ENCODE data around the gene INAFM1.
A peak's percentile ranks its signal among the peaks of the same experiment; 100 is the strongest.
"Not testable (repeated sequence)": the region's sequence is repeated elsewhere in the genome, so short reads cannot be mapped to it uniquely, and the experiment has no call there.

INAFM1 gene

DNA sequence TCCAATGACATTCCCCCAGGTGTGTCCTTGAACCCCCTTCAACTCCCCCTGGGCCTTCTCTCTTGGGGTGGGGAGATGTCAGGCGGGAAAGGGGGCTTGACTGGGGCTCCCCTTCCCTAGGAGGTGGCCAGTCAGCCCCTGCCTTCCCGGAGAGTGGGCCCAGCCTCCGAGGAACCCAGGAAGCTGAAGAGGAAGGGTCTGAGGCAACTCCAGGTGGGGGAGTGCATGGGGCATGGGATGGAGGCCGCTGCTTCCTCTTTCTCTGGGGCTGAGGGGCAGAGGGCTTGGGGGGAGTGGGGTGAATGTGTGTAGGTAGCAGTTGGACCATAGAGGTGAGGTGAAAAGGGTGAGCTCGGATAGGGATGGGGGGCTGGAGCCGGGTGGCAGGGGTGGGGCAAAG, 2.7 kb upstream of the INAFM1 start:
- no peak for DNase-seq

- DNase-seq: peak; percentile 16
Measured at GRCh38 chr19:47272448-47273312, 2.0 kb upstream of the INAFM1 start.

- peak; percentile 88 for DNase-seq
Measured at GRCh38 chr19:47273313-47274070, 1.2 kb upstream of the INAFM1 start.

GRCh38 chr19:47274891-47275761, 441 bp downstream of the INAFM1 start:
- DNase-seq: no peak

DNA sequence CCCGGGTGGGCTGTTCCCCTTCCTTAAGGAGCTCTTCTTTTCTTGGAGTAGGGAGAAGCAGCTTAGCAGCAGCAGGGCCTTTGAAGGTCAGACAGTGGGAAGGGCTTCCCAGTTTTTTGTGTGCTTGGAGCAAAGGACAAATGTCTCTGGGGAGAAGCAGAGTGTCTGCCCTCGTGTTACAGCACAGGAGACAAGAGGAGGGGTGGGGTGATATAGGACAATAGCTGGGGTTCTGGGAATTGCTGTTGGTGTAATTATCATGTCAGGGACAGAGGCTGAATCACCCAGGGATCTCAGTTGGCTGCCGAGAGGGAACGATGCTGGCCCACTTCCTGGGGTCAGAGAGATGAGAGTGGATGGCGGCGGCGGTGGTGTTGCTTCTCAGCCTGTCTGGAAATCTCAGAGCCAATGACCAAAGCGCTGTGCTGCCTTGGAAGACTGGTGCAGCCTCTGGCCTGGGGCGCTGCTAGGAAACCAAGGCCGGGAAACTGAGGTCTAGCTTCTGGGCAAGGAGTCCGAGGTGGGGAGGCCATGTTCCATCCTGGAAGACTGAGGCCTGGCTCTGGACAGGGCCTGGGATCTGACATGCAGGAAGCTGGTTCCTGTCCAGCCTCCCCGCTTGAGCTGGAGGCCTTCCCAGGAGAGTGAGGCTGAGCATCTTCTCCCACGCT, 1.2 kb downstream of the INAFM1 start:
- no peak for DNase-seq

DNA sequence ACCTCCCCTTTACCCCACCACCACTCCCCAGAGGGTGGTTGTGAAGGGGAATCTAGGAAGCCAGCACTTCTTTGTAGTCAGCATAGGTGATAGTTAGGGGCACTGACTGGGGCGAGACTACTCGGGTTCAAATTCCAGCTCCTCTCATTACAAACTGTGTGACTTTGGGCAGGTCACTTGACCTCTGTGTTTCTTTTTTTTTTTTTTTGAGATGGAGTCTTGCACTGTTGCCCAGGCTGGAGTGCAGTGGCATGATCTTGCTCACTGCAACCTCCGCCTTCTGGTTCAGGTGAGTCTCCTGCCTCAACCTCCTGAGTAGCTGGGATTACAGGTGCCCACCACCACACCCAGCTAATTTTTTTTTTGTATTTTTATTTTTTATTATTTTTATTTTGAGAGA, 1.8 kb downstream of the INAFM1 start:
- not testable (repeated sequence) for DNase-seq

GRCh38 chr19:47280183-47280797, 5.6 kb downstream of the INAFM1 start:
- no peak for DNase-seq

DNA sequence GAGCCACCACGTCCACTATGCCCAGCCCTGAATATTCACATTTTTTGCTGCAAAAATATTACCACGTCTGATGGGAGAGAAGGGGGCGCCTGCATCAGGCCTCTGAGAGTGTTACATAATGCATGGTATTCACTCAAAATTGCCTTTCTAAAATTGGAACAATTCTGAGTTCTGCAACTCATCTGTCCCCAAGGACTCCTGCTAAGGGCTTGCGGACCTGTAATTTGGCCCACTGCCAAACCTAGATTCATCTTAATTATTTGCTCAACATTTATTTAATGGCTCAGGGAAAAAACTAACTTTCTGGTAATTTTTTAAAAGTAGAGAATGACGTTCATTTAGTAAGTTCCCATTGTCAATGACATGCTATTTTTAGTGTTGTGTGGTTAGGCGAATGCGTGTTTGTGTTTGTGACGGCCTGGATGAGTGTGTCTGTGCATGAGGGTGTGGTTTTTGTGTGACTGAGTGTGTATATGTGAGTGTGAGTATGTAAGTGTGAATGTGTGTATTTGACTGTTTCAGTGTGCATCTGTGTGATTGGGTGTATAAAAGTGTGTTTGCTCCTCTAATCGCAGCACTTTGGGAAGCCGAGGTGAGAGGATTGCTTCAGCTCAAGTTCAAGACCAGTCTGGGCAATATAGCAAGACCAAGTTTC, 8.8 kb downstream of the INAFM1 start:
- DNase-seq: no peak

- peak; percentile 51 for DNase-seq
Measured at GRCh38 chr19:47284324-47284899, 9.7 kb downstream of the INAFM1 start.

- DNase-seq: peak; percentile 77
Measured at GRCh38 chr19:47296036-47296435, 21.4 kb downstream of the INAFM1 start.

DNA sequence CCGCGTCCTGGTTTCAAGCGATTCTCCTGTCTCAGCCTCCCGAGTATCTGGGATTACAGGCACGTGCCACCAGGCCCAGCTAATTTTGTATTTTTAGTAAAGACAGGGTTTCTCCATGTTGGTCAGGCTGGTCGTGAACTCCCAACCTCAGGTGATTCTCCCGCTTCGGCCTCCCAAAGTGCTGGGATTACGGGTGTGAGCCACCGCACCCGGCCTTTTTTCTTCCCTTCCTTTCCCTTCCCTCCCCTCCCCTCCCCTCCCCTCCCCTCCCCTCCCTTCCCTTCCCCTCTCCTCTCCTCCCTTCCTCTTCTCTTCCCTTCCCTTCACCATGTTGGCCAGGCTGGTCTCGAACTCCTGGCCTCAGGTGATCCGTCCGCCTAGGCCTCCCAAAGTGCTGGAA, 26.2 kb downstream of the INAFM1 start:
- DNase-seq: not testable (repeated sequence)

GRCh38 chr19:47302249-47302648, 27.6 kb downstream of the INAFM1 start:
- DNase-seq: no peak

DNA sequence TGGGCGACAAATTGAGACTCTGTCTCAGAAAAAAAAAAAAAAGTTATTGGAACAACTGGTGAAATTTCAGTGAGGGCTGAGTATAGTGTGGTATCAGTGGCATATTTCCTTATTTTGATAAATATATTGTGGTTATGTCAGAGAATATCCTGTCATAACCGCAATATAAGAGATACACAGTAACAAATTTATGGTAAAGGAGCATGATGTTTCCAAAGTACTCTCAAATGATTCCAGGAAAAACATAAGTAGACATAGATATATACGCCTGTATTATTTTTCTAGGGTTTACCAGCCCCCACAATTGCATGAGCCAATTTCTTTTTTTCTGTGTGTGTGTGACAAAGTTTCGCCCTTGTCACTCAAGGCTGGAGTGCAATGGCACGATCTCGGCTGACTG, 29.3 kb downstream of the INAFM1 start:
- no peak for DNase-seq

DNA sequence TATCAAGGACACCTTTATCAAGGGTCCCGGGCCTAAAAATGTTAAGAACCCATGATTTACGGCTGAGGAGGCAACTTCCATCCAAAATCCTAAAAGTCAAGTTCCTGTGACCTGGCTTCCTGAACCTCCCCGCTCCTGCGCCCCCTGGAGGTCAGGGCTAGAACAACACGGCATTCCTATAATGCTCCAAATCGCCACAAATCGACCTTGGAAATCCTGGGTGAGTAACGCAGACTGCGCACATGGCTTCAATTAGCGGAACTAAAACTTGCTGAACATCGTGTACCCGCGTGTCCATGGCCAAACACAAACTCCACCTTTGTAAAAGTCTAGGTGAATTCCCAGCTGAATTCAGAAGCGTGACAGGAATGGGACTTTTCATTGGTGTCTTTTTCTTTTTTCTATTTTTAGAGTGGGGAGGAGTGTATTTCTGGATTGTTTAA, 30.6 kb downstream of the INAFM1 start:
- peak; percentile 28 for DNase-seq

- no peak for DNase-seq
Measured at GRCh38 chr19:47306303-47306702, 31.6 kb downstream of the INAFM1 start.

DNA sequence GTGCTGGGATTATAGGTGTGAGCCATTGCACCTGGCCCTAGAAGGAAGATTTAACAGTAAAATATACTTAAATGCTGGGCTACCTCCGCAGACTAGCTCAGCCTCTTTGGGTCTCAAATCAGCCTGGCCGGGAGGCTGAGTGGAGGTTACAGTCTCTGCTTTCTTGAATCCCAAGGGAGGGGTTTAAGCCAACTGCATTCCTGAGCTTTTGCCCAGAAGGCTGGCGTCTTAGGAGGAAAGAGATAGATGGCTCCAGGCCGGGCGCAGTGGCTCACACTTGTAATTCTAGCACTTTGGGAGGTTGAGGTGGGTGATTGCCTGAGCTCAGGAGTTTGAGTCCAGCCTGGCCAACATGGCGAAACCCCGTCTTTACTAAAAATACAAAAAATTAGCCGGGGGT, 34.4 kb downstream of the INAFM1 start:
- no peak for DNase-seq

GRCh38 chr19:47309608-47310007, 34.9 kb downstream of the INAFM1 start, which contains the start of gene C5AR1:
TSS of gene C5AR1 (plus strand) at chr19:47309861. CDS start at chr19:47309896, 35 bp downstream.
- DNase-seq: no peak

DNA sequence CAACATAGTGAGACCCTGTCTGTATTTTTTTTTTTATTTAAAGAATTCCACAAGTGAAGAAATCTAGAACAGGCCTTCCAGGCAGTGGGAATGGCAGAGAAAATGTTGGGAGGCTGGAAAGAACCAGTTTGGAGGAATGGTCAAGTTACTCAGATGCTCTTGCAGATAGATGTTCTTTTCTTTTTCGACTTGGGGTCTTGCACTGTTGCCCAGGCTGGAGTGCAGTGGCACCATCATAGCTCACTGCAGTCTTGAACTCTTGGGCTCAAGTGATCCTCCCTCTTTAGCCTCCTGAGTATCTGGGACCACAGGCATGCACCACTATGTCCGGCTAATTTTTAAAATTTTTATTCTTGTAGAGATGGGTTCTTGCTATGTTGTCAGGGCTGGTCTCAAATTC, 35.6 kb downstream of the INAFM1 start:
- no peak for DNase-seq

- no peak for DNase-seq
Measured at GRCh38 chr19:47310819-47311218, 36.1 kb downstream of the INAFM1 start.

DNA sequence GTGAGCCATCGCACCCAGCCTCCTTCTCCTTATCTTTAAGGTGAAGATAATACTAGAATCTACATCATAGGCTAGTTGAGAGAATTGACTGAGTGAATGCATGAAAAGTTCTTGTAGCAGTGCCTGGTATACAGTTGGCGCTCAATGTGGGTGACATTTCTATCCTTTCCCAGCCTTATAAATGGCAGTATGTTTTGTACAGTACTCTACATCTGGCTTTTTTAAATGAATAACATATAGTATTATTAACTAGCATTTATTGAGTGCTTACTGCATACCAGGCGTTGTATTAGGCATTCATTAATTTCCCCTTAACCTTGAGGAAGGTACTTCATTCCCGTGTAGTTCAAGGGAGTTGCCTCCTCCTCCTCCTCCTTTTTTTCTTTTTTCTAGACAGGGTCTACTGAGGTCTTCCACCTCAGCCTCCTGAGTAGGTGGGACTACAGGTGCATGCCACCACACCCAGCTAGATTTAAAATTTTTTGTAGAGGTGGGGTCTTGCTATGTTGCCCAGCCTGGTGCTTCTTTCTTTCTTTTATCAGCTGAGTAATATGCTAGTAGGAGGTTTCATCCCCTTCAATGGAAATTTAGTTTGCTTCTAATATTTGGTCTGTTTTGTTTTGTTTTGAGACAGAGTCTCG, 37.8 kb downstream of the INAFM1 start:
- DNase-seq: no peak

Measured in midbrain (tissue), 1 donor.